Measurements from ENCODE around the gene PARVA. TPM values are rescaled to one million over a fixed set of nuclear protein-coding genes. Genes with fewer than 3 reads are reported as not detected.

The PARVA gene
- total and polyA plus RNA-seq, 8 donors = 70.2 to 108 (median 94.2) TPM

DNA sequence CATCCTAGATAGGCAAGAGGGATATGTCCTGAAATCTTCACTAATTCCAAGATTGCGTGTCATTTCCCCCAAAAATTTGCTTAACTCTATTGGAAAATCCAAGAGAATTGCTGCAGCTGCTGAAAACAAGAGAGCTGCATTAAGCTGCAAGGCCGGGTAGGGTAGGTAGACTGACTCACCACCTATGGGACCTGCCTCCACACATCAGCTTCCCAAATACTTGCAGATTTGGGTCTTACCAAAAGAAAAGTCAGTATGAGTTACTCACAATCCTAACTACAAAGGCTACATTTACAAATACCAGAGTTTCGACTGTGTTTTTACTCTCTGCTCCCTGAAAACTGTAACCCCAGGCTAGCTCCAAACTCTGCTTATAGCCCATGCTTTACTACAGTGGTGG lies 154.3 kb downstream of the PARVA start:
- Histone ChIP-seq H3K27ac (no peak overlapping the region), H3K9me3 (no peaks in the 10 kb centered on the region), H3K36me3 (peaks cover 0 to 9% of the 10 kb centered on the region in 2 donors), H3K27me3 (no peaks in the 10 kb centered on the region), H3K4me1 (no peaks in the 10 kb centered on the region), H3K4me3 (no peak overlapping the region)
- TF ChIP-seq, protein P1, sequence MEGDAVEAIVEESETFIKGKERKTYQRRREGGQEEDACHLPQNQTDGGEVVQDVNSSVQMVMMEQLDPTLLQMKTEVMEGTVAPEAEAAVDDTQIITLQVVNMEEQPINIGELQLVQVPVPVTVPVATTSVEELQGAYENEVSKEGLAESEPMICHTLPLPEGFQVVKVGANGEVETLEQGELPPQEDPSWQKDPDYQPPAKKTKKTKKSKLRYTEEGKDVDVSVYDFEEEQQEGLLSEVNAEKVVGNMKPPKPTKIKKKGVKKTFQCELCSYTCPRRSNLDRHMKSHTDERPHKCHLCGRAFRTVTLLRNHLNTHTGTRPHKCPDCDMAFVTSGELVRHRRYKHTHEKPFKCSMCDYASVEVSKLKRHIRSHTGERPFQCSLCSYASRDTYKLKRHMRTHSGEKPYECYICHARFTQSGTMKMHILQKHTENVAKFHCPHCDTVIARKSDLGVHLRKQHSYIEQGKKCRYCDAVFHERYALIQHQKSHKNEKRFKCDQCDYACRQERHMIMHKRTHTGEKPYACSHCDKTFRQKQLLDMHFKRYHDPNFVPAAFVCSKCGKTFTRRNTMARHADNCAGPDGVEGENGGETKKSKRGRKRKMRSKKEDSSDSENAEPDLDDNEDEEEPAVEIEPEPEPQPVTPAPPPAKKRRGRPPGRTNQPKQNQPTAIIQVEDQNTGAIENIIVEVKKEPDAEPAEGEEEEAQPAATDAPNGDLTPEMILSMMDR (IDR thresholded peaks at IDR 0.05) = no peak
- DNase-seq (no peak), ATAC-seq (no peak)
- intact Hi-C loops (cut with DNase I) = no loop called here

DNA sequence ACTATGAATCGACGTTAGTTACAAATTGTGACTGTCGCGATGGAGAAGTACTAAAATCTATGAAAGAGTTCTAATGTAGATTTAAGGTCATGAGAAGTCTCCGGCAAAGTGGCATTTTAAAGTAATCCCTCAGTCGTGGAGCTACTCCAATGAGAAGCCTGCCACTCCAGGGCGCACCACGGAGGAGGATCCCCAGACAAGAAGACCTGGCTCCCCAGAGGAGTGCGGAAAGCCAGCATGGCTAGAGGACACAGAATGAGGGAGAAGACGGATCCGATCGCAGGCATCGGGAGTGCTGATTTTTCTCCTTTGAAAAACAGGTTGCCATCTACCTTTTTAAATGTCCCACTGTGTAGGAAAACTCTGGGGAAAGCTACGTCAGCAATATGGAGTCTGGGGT lies 155.2 kb downstream of the PARVA start:
- Histone ChIP-seq H3K4me3 (no peak overlapping the region), H3K9me3 (no peaks in the 10 kb centered on the region), H3K36me3 (peaks cover 0 to 9% of the 10 kb centered on the region in 2 donors), H3K27ac (no peak overlapping the region), H3K4me1 (no peaks in the 10 kb centered on the region), H3K27me3 (no peaks in the 10 kb centered on the region)
- ATAC-seq (no peak), DNase-seq (no peak)
- TF ChIP-seq, protein P1 (IDR thresholded peaks at IDR 0.05) = no peak
- intact Hi-C loops (cut with DNase I) = no loop called here

DNA sequence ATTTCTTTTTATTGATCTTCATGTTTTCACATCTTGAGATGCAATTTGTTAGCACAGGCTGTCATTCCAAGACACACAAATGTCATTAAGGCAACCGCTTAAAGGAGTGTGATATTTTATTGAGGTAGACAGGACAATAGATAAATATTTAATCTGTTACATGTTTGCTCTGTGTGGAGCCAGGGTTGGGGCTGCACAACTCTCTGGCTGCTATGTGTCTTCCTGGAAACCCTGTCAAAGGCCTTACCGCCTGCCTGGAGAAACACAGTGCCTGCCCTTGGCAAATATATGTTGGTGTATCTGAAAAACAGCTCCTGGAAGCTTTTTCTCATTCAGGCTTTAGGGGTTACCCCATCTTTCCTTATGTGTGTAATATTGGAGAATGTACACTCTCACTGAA lies 157.2 kb downstream of the PARVA start:
- ATAC-seq (no peak), DNase-seq (no peak)
- H3K4me3 ChIP-seq = no peak overlapping the region
- H3K27ac ChIP-seq = no peak overlapping the region
- TF ChIP-seq, protein P1 (IDR thresholded peaks at IDR 0.05) = no peak
- intact Hi-C loops (cut with DNase I) = no loop called here
- no peaks in the 10 kb centered on the region for H3K27me3 ChIP-seq
- H3K36me3 ChIP-seq = peaks cover 0 to 9% of the 10 kb centered on the region in 2 donors
- no peaks in the 10 kb centered on the region for H3K9me3 ChIP-seq
- peaks cover 0 to 2% of the 10 kb centered on the region in 2 donors for H3K4me1 ChIP-seq

DNA sequence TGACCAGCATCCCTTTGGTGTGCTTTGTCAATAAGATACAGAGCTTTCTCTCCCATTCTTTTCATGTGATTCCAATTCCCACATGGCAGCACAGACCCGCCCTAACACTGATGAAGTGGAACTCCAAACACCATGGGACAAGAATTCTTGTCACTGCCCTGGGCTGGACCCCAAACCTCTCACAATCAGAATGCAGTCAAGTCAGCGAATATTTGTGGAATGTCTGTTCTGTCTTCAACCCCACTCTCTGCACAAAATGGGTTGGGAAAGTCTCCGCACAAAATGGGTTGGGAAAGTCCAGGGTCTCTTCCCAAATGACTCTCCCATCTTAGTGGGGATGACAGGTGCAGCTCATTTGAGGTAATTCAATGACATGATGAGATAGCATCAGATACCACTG lies 157.9 kb downstream of the PARVA start:
- no peaks in the 10 kb centered on the region for H3K27me3 ChIP-seq
- no peaks in the 10 kb centered on the region for H3K9me3 ChIP-seq
- peaks cover 0 to 2% of the 10 kb centered on the region in 2 donors for H3K4me1 ChIP-seq
- peaks cover 0 to 9% of the 10 kb centered on the region in 2 donors for H3K36me3 ChIP-seq
- ATAC-seq (no peak), DNase-seq (no peak)
- H3K27ac ChIP-seq = no peak overlapping the region
- no peak overlapping the region for H3K4me3 ChIP-seq
- intact Hi-C loops (cut with DNase I) = no loop called here
- TF ChIP-seq, protein P1 (IDR thresholded peaks at IDR 0.05) = no peak

DNA sequence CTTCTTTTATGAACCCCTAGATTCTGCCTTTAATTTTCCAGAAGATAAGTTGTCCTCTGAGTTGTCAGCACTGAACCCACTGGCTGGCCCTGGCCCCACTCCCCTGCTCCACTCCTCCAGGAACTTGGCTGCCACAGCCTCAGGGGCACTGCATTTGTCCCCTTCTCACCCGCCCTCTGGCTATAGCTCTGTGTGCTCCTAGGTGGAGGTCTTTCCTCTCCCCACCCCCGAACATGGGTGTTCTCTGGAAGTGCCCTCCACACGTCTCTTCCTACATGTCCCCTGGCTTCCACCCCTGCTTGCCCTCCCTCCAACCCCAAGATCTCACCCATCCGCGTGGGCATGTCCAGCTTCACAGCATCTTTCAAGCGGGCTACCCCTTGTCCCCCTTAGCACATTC lies 159.2 kb downstream of the PARVA start:
- H3K4me3 ChIP-seq = no peak overlapping the region
- no peak for DNase-seq
- intact Hi-C loops (cut with DNase I) = no loop called here
- TF ChIP-seq, protein P1 (IDR thresholded peaks at IDR 0.05) = no peak
- H3K27ac ChIP-seq = no peak overlapping the region
- no peaks in the 10 kb centered on the region for H3K9me3 ChIP-seq
- H3K36me3 ChIP-seq = peaks cover 0 to 9% of the 10 kb centered on the region in 2 donors
- no peak for ATAC-seq
- H3K27me3 ChIP-seq = no peaks in the 10 kb centered on the region
- H3K4me1 ChIP-seq = peaks cover 2 to 4% of the 10 kb centered on the region in 2 donors
